ENCODE results near the gene AKIRIN2. TPM values are rescaled to one million over a fixed set of nuclear protein-coding genes. Genes with fewer than 3 reads are reported as not detected.
A peak's percentile ranks its signal among the peaks of the same experiment; 100 is the strongest.

AKIRIN2 gene
- total and polyA plus RNA-seq, 10 of the 15 experiments (the other 5 are each of a cell fraction or from before 2014, with no cell fraction given) = 12.7 to 82.2 (median 42.6) TPM

DNA sequence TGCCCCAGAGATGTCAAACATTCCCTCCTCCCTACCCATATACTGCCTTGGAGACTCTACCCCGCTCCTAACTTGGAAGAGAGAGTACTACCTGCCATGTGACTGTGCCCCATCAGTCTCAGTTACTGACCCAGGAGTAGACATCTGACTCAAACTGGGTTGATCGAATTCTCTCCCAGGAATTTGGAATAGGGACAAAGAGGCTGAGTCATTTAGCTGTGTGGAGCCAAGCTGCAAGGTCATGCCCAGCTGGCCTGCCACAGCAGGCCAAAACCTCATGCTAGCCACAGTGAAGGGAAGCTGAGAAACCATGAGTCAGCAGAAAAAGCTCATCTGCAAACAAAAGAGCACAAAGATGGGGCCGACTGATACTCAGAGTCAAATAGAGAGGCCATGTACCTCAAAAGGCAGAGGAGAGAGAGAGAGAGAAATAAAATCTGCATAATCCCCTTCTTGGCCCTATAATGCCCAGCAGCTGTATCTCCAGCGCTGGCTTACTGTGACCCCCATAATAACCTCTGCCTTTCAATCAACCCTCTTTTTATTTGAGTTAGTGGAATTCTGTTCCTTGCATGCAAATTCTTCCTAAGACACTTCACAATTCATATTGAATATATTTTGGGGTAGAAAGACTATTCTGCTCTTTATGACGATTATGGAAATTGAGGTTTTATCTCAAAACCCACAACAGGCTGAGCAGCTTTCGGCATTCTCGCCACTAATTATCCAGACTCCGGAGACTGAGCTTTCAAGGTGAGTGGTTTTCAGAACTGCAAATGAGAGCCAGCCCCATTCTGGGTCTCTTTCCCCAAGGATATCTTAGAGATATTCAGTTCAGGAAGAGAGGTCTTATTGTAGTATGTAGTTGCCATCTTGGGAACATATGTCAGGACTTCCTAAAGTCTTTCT is 21.4 kb upstream of the AKIRIN2 start (continued):
- TF ChIP-seq, protein P1, sequence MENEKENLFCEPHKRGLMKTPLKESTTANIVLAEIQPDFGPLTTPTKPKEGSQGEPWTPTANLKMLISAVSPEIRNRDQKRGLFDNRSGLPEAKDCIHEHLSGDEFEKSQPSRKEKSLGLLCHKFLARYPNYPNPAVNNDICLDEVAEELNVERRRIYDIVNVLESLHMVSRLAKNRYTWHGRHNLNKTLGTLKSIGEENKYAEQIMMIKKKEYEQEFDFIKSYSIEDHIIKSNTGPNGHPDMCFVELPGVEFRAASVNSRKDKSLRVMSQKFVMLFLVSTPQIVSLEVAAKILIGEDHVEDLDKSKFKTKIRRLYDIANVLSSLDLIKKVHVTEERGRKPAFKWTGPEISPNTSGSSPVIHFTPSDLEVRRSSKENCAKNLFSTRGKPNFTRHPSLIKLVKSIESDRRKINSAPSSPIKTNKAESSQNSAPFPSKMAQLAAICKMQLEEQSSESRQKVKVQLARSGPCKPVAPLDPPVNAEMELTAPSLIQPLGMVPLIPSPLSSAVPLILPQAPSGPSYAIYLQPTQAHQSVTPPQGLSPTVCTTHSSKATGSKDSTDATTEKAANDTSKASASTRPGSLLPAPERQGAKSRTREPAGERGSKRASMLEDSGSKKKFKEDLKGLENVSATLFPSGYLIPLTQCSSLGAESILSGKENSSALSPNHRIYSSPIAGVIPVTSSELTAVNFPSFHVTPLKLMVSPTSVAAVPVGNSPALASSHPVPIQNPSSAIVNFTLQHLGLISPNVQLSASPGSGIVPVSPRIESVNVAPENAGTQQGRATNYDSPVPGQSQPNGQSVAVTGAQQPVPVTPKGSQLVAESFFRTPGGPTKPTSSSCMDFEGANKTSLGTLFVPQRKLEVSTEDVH (IDR thresholded peaks at IDR 0.05; ENCODE audit: low read depth, partially characterized antibody) = no peak
- TF ChIP-seq TCF12 (IDR thresholded peaks at IDR 0.05; ENCODE audit: low read depth, low read length) (peak; percentile 83), TAF1 (IDR thresholded peaks at IDR 0.05; ENCODE audit: borderline replicate concordance, low read depth, low read length) (no peak), YY1 (IDR thresholded peaks at IDR 0.05; ENCODE audit: low read depth, low read length) (0 out of 2 replicates have a peak, but pooled peaks have one; percentile 37), NFIC (IDR thresholded peaks at IDR 0.05; ENCODE audit: low read depth, low read length) (peak; percentile 62), POU2F2 (IDR thresholded peaks at IDR 0.05; ENCODE audit: borderline replicate concordance, low read depth, low read length) (peak; percentile 79; the same call in 2 of the 3 replicates), ZBED1 (IDR thresholded peaks at IDR 0.05; ENCODE audit: borderline replicate concordance) (peak; percentile 55; the same call in 1 of the 2 replicates), BACH1 (IDR thresholded peaks at IDR 0.05; ENCODE audit: borderline replicate concordance) (peak; percentile 100), NR2F1 (conservative IDR thresholded peaks at IDR 0.05) (peak; percentile 94), KAT2A (conservative IDR thresholded peaks at IDR 0.05; ENCODE audit: control insufficient read depth, low read depth, low read length) (no peak), CBX3 (IDR thresholded peaks at IDR 0.05; ENCODE audit: borderline replicate concordance, low read depth) (no peak), POLR2AphosphoS2 (IDR thresholded peaks at IDR 0.05; ENCODE audit: low read depth, low read length) (no peak), BHLHE40 (IDR thresholded peaks at IDR 0.05; ENCODE audit: borderline replicate concordance in 1 of 2, low read depth in 2 of 2, low read length in 1 of 2) (peak in 1 of 2 experiments; percentile 23; a peak in 1 of 4 replicates), MEF2A (IDR thresholded peaks at IDR 0.05; ENCODE audit: insufficient read depth, low read depth, low read length) (peak; percentile 71; the same call in 1 of the 2 replicates), NR2C2 (IDR thresholded peaks at IDR 0.05; ENCODE audit: borderline replicate concordance, control insufficient read depth, insufficient read length, low read depth) (no peak), BCL11A (IDR thresholded peaks at IDR 0.05; ENCODE audit: low read depth, low read length) (peak; percentile 64)
- TF ChIP-seq, protein P2, sequence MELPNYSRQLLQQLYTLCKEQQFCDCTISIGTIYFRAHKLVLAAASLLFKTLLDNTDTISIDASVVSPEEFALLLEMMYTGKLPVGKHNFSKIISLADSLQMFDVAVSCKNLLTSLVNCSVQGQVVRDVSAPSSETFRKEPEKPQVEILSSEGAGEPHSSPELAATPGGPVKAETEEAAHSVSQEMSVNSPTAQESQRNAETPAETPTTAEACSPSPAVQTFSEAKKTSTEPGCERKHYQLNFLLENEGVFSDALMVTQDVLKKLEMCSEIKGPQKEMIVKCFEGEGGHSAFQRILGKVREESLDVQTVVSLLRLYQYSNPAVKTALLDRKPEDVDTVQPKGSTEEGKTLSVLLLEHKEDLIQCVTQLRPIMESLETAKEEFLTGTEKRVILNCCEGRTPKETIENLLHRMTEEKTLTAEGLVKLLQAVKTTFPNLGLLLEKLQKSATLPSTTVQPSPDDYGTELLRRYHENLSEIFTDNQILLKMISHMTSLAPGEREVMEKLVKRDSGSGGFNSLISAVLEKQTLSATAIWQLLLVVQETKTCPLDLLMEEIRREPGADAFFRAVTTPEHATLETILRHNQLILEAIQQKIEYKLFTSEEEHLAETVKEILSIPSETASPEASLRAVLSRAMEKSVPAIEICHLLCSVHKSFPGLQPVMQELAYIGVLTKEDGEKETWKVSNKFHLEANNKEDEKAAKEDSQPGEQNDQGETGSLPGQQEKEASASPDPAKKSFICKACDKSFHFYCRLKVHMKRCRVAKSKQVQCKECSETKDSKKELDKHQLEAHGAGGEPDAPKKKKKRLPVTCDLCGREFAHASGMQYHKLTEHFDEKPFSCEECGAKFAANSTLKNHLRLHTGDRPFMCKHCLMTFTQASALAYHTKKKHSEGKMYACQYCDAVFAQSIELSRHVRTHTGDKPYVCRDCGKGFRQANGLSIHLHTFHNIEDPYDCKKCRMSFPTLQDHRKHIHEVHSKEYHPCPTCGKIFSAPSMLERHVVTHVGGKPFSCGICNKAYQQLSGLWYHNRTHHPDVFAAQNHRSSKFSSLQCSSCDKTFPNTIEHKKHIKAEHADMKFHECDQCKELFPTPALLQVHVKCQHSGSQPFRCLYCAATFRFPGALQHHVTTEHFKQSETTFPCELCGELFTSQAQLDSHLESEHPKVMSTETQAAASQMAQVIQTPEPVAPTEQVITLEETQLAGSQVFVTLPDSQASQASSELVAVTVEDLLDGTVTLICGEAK (IDR thresholded peaks at IDR 0.05; ENCODE audit: borderline replicate concordance) = 0 out of 2 replicates have a peak, but pooled peaks have one; percentile 9
- TF ChIP-seq, protein P3, sequence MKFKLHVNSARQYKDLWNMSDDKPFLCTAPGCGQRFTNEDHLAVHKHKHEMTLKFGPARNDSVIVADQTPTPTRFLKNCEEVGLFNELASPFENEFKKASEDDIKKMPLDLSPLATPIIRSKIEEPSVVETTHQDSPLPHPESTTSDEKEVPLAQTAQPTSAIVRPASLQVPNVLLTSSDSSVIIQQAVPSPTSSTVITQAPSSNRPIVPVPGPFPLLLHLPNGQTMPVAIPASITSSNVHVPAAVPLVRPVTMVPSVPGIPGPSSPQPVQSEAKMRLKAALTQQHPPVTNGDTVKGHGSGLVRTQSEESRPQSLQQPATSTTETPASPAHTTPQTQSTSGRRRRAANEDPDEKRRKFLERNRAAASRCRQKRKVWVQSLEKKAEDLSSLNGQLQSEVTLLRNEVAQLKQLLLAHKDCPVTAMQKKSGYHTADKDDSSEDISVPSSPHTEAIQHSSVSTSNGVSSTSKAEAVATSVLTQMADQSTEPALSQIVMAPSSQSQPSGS (IDR thresholded peaks at IDR 0.05; ENCODE audit: low read length) = peak; percentile 53
- TF ChIP-seq, protein P4, sequence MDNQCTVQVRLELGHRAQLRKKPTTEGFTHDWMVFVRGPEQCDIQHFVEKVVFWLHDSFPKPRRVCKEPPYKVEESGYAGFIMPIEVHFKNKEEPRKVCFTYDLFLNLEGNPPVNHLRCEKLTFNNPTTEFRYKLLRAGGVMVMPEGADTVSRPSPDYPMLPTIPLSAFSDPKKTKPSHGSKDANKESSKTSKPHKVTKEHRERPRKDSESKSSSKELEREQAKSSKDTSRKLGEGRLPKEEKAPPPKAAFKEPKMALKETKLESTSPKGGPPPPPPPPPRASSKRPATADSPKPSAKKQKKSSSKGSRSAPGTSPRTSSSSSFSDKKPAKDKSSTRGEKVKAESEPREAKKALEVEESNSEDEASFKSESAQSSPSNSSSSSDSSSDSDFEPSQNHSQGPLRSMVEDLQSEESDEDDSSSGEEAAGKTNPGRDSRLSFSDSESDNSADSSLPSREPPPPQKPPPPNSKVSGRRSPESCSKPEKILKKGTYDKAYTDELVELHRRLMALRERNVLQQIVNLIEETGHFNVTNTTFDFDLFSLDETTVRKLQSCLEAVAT (IDR thresholded peaks at IDR 0.05) = no peak

Measured in GM12878 (cell line).